HepG2 (cell line): Measurements from ENCODE around the gene ZMIZ1. TPM values are rescaled to one million over a fixed set of nuclear protein-coding genes. Genes with fewer than 3 reads are reported as not detected.

Experiments
- CTCF ChIP-seq: sonication (generic); formaldehyde crosslinking; IDR thresholded peaks from 2 replicates; pipeline ENCODE4 v1.5.0; 2020; ENCODE audit warnings: mild to moderate bottlenecking, missing genetic modification reagents, moderate library complexity
- FOXA1 ChIP-seq, 2 experiments: fragments of 450-650 bp in 1 of 2; sonication (generic) in 1 of 2; formaldehyde crosslinking in 1 of 2; IDR thresholded peaks; 2 replicates each; pipeline versions ENCODE4 v1.4.0 to v1.6.1; 2016 to 2020; ENCODE audit warnings: missing genetic modification reagents in 1 of 2
- GABPB1 ChIP-seq: IDR thresholded peaks from 2 replicates; pipeline ENCODE4 v1.6.1; 2016; ENCODE audit warnings: mild to moderate bottlenecking, missing genetic modification reagents, moderate library complexity, missing compliant biosample characterization
- HOXA3 ChIP-seq: sonication (generic); formaldehyde crosslinking; IDR thresholded peaks from 2 replicates; pipeline ENCODE4 v1.5.0; 2020; ENCODE audit warnings: missing genetic modification reagents
- ISX ChIP-seq: sonication (generic); formaldehyde crosslinking; conservative IDR thresholded peaks from 2 replicates; pipeline ENCODE4 v1.5.0; 2020; ENCODE audit warnings: missing genetic modification reagents
- KLF12 ChIP-seq: sonication (generic); formaldehyde crosslinking; IDR thresholded peaks from 2 replicates; pipeline ENCODE4 v1.4.0; 2020; ENCODE audit warnings: missing genetic modification reagents, borderline replicate concordance
- LBX2 ChIP-seq: sonication (generic); formaldehyde crosslinking; IDR thresholded peaks from 2 replicates; pipeline ENCODE4 v1.5.0; 2020; ENCODE audit warnings: missing genetic modification reagents, mild to moderate bottlenecking, borderline replicate concordance
- NFE2L2 ChIP-seq: fragments of 150-350 bp; IDR thresholded peaks from 2 replicates; pipeline ENCODE4 v1.6.1; 2014; ENCODE audit warnings: low read length
- RFX1 ChIP-seq: fragments of 450-650 bp; IDR thresholded peaks from 2 replicates; pipeline ENCODE4 v1.6.1; 2017
- RNF2 ChIP-seq: fragments of 450-650 bp; conservative IDR thresholded peaks from 2 replicates; pipeline ENCODE4 v1.6.1; 2016; ENCODE audit warnings: low read depth
- SMARCC2 ChIP-seq: fragments of 450-650 bp; IDR thresholded peaks from 2 replicates; pipeline ENCODE4 v1.6.1; 2017; ENCODE audit warnings: antibody characterized with exemption, mild to moderate bottlenecking
- ZBTB21 ChIP-seq: sonication (generic); formaldehyde crosslinking; IDR thresholded peaks from 2 replicates; pipeline ENCODE4 v1.4.0; 2020; ENCODE audit warnings: missing genetic modification reagents
- ZFAT ChIP-seq: sonication (generic); formaldehyde crosslinking; conservative IDR thresholded peaks from 2 replicates; pipeline ENCODE4 v1.8.1; 2023; ENCODE audit warnings: missing genetic modification reagents, inconsistent platforms
- ZNF12 ChIP-seq: sonication (generic); formaldehyde crosslinking; IDR thresholded peaks from 2 replicates; pipeline ENCODE4 v1.5.0; 2020; ENCODE audit warnings: missing genetic modification reagents
- ZNF292 ChIP-seq: sonication (generic); formaldehyde crosslinking; IDR thresholded peaks from 2 replicates; pipeline ENCODE4 v1.8.1; 2022; ENCODE audit warnings: mild to moderate bottlenecking, low read depth, missing genetic modification reagents, borderline replicate concordance
- ZNF446 ChIP-seq: sonication (generic); formaldehyde crosslinking; IDR thresholded peaks from 2 replicates; pipeline ENCODE4 v1.5.0; 2020; ENCODE audit warnings: mild to moderate bottlenecking, missing genetic modification reagents
- ZNF550 ChIP-seq: sonication (generic); formaldehyde crosslinking; IDR thresholded peaks from 2 replicates; pipeline ENCODE4 v1.4.0; 2020; ENCODE audit warnings: mild to moderate bottlenecking, missing genetic modification reagents, borderline replicate concordance
- ZSCAN29 ChIP-seq: sonication (generic); formaldehyde crosslinking; conservative IDR thresholded peaks from 2 replicates; pipeline ENCODE4 v1.4.0; 2020; ENCODE audit warnings: mild to moderate bottlenecking, missing genetic modification reagents
- polyA plus RNA-seq, 8 experiments: library from polyadenylated mRNA; depleted of rRNA in 3 of 8; stranded (reverse) in 7 of 8; unstranded in 1 of 8; fragments of >200 nt; fragmentation: Illumina TruSeq in 4 of 8; extraction: Trizol in 4 of 8; gene quantifications; 2 replicates each; pipeline versions ENCODE4 v1.2.1 to v1.2.3, GENCODE V29; 2011 to 2016; ENCODE audit warnings: low read depth in 4 of 8, missing spikeins in 1 of 8, mixed read lengths in 1 of 8; ENCODE audit not compliant: insufficient read depth in 1 of 8
- total RNA-seq, 5 experiments: library from RNA; depleted of rRNA; stranded (reverse); fragments of >200 nt; fragmentation: Illumina TruSeq; extraction: Trizol; gene quantifications; 2 replicates each; pipeline ENCODE4 v1.2.3, GENCODE V29; 2016; ENCODE audit warnings: low read depth in 1 of 5
- TF ChIP-seq, protein P1 (sequence below): sonication (generic); formaldehyde crosslinking; IDR thresholded peaks from 2 replicates; pipeline ENCODE4 v1.8.1; 2022; ENCODE audit warnings: low read depth, mild to moderate bottlenecking, missing genetic modification reagents
- TF ChIP-seq, protein P2 (sequence below): IDR thresholded peaks from 2 replicates; pipeline ENCODE4 v1.6.1; 2016; ENCODE audit warnings: low read depth, borderline replicate concordance
- TF ChIP-seq, protein P3 (sequence below): IDR thresholded peaks from 2 replicates; pipeline ENCODE4 v1.6.1; 2012; ENCODE audit warnings: inconsistent platforms
- TF ChIP-seq, protein P4 (sequence below): sonication (generic); formaldehyde crosslinking; IDR thresholded peaks from 2 replicates; pipeline ENCODE4 v1.4.0; 2020; ENCODE audit warnings: mild to moderate bottlenecking, missing genetic modification reagents
- TF ChIP-seq, protein P5 (sequence below): sonication (generic); formaldehyde crosslinking; IDR thresholded peaks from 2 replicates; pipeline ENCODE4 v1.8.1; 2023; ENCODE audit warnings: missing genetic modification reagents, inconsistent platforms, borderline replicate concordance

ZMIZ1 gene
- total and polyA plus RNA-seq, 2 of the 13 experiments (the other 11 are each of a cell fraction or from before 2014, with no cell fraction given) = 5.3 to 10.2 TPM

DNA sequence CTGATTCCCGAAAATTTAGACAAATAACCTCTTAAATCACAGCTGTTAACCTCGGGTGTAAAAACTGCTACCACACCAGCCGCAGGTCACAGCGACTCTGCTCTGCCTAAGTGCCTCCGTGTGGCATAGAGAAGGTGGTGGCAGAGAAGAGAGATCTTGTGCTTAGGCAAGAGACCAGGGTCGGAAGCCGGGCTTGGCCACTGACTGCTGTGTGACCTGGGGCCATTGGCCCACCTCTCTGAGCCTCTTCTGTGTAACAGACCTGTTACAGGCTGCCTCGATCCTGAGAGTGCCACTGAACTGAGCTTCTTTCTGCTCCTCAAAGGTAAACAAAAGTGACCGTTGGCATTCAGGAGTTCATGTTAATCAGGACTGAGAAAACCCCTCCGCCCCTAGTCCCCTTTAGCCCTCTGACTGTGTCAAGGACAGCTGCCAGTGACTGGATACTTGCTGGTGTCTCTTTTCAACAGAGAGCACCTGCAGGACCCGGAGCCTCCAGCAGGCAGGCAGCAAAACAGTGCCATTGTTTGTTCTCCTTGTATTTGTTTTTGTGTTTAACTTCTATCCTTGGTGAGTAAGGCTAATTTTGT lies 36.5 kb downstream of the ZMIZ1 start (continued):
- TF ChIP-seq FOXA1 (IDR thresholded peaks at IDR 0.05) (no peak), FOXA1 (CRISPR knock-in tag; IDR thresholded peaks at IDR 0.05) (peak; percentile 56), ZNF446 (no peak), ZSCAN29 (CRISPR knock-in tag) (peak; percentile 24; the same call in 1 of the 2 replicates), HOXA3 (CRISPR knock-in tag) (no peak; the same call in 1 of the 2 replicates), NFE2L2 (no peak), ZNF12 (CRISPR knock-in tag) (no peak), SMARCC2 (no peak), CTCF (CRISPR knock-in tag) (peak; percentile 28), ZNF292 (peak; percentile 89; the same call in 1 of the 2 replicates), RNF2 (no peak), ISX (CRISPR knock-in tag) (no peak), ZFAT (no peak), RFX1 (no peak), LBX2 (CRISPR knock-in tag) (no peak), ZBTB21 (CRISPR knock-in tag) (no peak), ZNF550 (CRISPR knock-in tag) (no peak), KLF12 (CRISPR knock-in tag) (no peak), GABPB1 (CRISPR knock-in tag) (no peak)
- TF ChIP-seq, protein P1, sequence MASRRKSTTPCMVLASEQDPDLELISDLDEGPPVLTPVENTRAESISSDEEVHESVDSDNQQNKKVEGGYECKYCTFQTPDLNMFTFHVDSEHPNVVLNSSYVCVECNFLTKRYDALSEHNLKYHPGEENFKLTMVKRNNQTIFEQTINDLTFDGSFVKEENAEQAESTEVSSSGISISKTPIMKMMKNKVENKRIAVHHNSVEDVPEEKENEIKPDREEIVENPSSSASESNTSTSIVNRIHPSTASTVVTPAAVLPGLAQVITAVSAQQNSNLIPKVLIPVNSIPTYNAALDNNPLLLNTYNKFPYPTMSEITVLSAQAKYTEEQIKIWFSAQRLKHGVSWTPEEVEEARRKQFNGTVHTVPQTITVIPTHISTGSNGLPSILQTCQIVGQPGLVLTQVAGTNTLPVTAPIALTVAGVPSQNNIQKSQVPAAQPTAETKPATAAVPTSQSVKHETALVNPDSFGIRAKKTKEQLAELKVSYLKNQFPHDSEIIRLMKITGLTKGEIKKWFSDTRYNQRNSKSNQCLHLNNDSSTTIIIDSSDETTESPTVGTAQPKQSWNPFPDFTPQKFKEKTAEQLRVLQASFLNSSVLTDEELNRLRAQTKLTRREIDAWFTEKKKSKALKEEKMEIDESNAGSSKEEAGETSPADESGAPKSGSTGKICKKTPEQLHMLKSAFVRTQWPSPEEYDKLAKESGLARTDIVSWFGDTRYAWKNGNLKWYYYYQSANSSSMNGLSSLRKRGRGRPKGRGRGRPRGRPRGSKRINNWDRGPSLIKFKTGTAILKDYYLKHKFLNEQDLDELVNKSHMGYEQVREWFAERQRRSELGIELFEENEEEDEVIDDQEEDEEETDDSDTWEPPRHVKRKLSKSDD (CRISPR knock-in tag) = no peak
- TF ChIP-seq, protein P2, sequence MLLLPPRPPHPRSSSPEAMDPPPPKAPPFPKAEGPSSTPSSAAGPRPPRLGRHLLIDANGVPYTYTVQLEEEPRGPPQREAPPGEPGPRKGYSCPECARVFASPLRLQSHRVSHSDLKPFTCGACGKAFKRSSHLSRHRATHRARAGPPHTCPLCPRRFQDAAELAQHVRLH (CRISPR knock-in tag) = peak; percentile 67; the same call in 1 of the 2 replicates
- TF ChIP-seq, protein P3, sequence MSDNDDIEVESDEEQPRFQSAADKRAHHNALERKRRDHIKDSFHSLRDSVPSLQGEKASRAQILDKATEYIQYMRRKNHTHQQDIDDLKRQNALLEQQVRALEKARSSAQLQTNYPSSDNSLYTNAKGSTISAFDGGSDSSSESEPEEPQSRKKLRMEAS = peak; percentile 29; the same call in 1 of the 2 replicates
- TF ChIP-seq, protein P4, sequence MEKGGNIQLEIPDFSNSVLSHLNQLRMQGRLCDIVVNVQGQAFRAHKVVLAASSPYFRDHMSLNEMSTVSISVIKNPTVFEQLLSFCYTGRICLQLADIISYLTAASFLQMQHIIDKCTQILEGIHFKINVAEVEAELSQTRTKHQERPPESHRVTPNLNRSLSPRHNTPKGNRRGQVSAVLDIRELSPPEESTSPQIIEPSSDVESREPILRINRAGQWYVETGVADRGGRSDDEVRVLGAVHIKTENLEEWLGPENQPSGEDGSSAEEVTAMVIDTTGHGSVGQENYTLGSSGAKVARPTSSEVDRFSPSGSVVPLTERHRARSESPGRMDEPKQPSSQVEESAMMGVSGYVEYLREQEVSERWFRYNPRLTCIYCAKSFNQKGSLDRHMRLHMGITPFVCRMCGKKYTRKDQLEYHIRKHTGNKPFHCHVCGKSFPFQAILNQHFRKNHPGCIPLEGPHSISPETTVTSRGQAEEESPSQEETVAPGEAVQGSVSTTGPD = no peak
- TF ChIP-seq, protein P5, sequence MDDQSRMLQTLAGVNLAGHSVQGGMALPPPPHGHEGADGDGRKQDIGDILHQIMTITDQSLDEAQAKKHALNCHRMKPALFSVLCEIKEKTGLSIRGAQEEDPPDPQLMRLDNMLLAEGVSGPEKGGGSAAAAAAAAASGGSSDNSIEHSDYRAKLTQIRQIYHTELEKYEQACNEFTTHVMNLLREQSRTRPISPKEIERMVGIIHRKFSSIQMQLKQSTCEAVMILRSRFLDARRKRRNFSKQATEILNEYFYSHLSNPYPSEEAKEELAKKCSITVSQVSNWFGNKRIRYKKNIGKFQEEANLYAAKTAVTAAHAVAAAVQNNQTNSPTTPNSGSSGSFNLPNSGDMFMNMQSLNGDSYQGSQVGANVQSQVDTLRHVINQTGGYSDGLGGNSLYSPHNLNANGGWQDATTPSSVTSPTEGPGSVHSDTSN (CRISPR knock-in tag) = no peak
